H1 (cell line): ENCODE data around the gene MMP28. TPM values are rescaled to one million over a fixed set of nuclear protein-coding genes. Genes with fewer than 3 reads are reported as not detected.

Source experiments
- TAF1 ChIP-seq: IDR thresholded peaks from 2 replicates; pipeline ENCODE4 v1.6.1; 2011; ENCODE audit warnings: mild to moderate bottlenecking, low read depth, low read length
- polyA plus RNA-seq, 7 experiments: library from polyadenylated mRNA; depleted of rRNA in 3 of 7; stranded (reverse) in 5 of 7; unstranded in 2 of 7; fragments of >200 nt in 5 of 7; fragments of 200-250 nt in 2 of 7; gene quantifications; 1 replicate in 5 of 7; 2 replicates in 1 of 7; 4 replicates in 1 of 7; pipeline versions ENCODE4 v1.2.1 to v1.2.3, GENCODE V29; 2011 to 2013; ENCODE audit warnings: missing spikeins in 2 of 7, mixed read lengths in 2 of 7
- total RNA-seq: library from RNA; stranded (reverse); fragmentation: NEBNext Ultra II Directional; extraction: Animal tissue kit (Norgen Biotek cat#: 25700); gene quantifications from 2 replicates; pipeline ENCODE4 v1.2.1, GENCODE V29; 2021
- TF ChIP-seq, protein P1 (sequence below): IDR thresholded peaks from 2 replicates; pipeline ENCODE4 v1.6.1; 2012; ENCODE audit warnings: low read length, inconsistent platforms

MMP28 gene
- total and polyA plus RNA-seq, 2 of the 8 experiments (the other 6 are each of a cell fraction or from before 2014, with no cell fraction given) = not detected

GRCh38 chr17:35780950-35781349 lies 14.5 kb downstream of the MMP28 start (continued):
- TF ChIP-seq, protein P1, sequence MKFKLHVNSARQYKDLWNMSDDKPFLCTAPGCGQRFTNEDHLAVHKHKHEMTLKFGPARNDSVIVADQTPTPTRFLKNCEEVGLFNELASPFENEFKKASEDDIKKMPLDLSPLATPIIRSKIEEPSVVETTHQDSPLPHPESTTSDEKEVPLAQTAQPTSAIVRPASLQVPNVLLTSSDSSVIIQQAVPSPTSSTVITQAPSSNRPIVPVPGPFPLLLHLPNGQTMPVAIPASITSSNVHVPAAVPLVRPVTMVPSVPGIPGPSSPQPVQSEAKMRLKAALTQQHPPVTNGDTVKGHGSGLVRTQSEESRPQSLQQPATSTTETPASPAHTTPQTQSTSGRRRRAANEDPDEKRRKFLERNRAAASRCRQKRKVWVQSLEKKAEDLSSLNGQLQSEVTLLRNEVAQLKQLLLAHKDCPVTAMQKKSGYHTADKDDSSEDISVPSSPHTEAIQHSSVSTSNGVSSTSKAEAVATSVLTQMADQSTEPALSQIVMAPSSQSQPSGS = no peak
- no peak for TF ChIP-seq TAF1
